Thyroid gland (tissue), 4 donors: Measurements from ENCODE around the gene TENM3. TPM values are rescaled to one million over a fixed set of nuclear protein-coding genes. Genes with fewer than 3 reads are reported as not detected.
"Not testable (repeated sequence)": the region's sequence is repeated elsewhere in the genome, so short reads cannot be mapped to it uniquely, and the experiment has no call there.

Source experiments
- DNase-seq, 2 donors: peaks; one replicate each; pipeline ENCODE4 v3.0.0-alpha.2; 2019
- H3K27ac ChIP-seq, 3 donors: fragments of 200-600 bp; sonication (generic); 1 replicate in 2 of 3; 2 replicates in 1 of 3; pipeline ENCODE4 v1.5.1; 2016 to 2019; ENCODE audit warnings: mild to moderate bottlenecking in 1 of 3, moderate library complexity in 1 of 3
- H3K27me3 ChIP-seq: fragments of 200-600 bp; sonication (generic); one replicate; pipeline ENCODE4 v1.5.1; 2019
- H3K36me3 ChIP-seq, 2 donors: fragments of 200-600 bp; sonication (generic); one replicate each; pipeline ENCODE4 v1.5.1; 2016 to 2019
- H3K4me1 ChIP-seq, 2 donors: fragments of 200-600 bp; sonication (generic); one replicate each; pipeline ENCODE4 v1.5.1; 2017 to 2019
- H3K4me3 ChIP-seq, 3 donors: fragments of 200-600 bp; sonication (generic); replicated peaks in 1 of 3; 1 replicate in 2 of 3; 2 replicates in 1 of 3; pipeline ENCODE4 v1.5.1; 2016; ENCODE audit warnings: mild to moderate bottlenecking in 1 of 3
- H3K9me3 ChIP-seq: fragments of 200-600 bp; sonication (generic); one replicate; pipeline ENCODE4 v1.5.1; 2017
- POLR2A ChIP-seq, 2 donors: fragments of 450-650 bp; IDR thresholded peaks; one replicate each; pipeline ENCODE4 v1.6.1; 2017; ENCODE audit warnings: antibody characterized with exemption in 2 of 2, mild to moderate bottlenecking in 2 of 2, moderate library complexity in 1 of 2
- WGBS, 2 donors: methylation state at CpG; one replicate each; pipeline ENCODE4 v1.1.5; 2017; 5-methylcytosine and 5-hydroxymethylcytosine counted together
- intact Hi-C: fragments of 100-400 bp; cut with DNase I; formaldehyde crosslinking; loops from one replicate; pipeline ENCODE4 v1.15.1; 2023
- total RNA-seq, 4 donors: library from RNA; depleted of rRNA; stranded (reverse); fragments of >200 nt; gene quantifications; one replicate each; pipeline ENCODE4 v1.2.3, GENCODE V29; 2016
- TF ChIP-seq, protein P1 (sequence below), 6 experiments: fragments of 200-600 bp in 3 of 6; fragments of 450-650 bp in 3 of 6; sonication (generic) in 3 of 6; IDR thresholded peaks; one replicate each; pipeline ENCODE4 v1.5.1; 2016 to 2019; ENCODE audit warnings: antibody characterized with exemption in 6 of 6, mild to moderate bottlenecking in 2 of 6, inconsistent platforms in 1 of 6, moderate library complexity in 1 of 6

TENM3 gene
- total RNA-seq, 4 donors from 2014 or later, result 41.8 to 82.2 (median 68.1) TPM

DNA sequence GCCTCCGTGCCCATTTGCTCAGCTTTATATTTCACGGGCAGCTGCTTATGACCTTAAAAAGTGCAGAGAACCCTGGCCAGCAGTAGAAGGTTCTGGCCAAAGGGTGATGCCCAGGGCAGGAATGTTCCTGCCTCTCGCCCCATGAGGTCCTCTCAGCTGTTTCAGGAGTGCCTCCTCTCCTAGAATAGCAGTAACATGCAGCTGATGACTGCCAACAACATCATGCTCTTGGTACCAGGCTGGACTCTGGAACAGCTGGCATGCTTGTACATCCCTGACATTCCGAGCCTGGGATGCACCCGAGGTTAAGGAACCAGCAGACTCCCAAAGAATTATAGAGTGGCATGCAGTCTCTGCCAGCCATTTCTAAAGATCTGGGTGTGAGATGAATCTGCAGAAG, 11.7 kb upstream of the TENM3 start:
- peaks cover 0 to 6% of the 10 kb centered on the region in 2 donors for H3K4me1 ChIP-seq
- no peaks in the 10 kb centered on the region for H3K36me3 ChIP-seq
- no peak overlapping the region for H3K4me3 ChIP-seq
- intact Hi-C loops, result no loop called here
- WGBS, 2 donors, result 58 to 59% methylated on average over 5 of the region's 5 CpGs
- no peaks in the 10 kb centered on the region for H3K27me3 ChIP-seq
- no peaks in the 10 kb centered on the region for H3K9me3 ChIP-seq
- no peak overlapping the region for H3K27ac ChIP-seq
- TF ChIP-seq POLR2A (IDR thresholded peaks at IDR 0.05), result no peak
- TF ChIP-seq, protein P1, sequence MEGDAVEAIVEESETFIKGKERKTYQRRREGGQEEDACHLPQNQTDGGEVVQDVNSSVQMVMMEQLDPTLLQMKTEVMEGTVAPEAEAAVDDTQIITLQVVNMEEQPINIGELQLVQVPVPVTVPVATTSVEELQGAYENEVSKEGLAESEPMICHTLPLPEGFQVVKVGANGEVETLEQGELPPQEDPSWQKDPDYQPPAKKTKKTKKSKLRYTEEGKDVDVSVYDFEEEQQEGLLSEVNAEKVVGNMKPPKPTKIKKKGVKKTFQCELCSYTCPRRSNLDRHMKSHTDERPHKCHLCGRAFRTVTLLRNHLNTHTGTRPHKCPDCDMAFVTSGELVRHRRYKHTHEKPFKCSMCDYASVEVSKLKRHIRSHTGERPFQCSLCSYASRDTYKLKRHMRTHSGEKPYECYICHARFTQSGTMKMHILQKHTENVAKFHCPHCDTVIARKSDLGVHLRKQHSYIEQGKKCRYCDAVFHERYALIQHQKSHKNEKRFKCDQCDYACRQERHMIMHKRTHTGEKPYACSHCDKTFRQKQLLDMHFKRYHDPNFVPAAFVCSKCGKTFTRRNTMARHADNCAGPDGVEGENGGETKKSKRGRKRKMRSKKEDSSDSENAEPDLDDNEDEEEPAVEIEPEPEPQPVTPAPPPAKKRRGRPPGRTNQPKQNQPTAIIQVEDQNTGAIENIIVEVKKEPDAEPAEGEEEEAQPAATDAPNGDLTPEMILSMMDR (IDR thresholded peaks at IDR 0.05), result no peak
- DNase-seq, result no peak

DNA sequence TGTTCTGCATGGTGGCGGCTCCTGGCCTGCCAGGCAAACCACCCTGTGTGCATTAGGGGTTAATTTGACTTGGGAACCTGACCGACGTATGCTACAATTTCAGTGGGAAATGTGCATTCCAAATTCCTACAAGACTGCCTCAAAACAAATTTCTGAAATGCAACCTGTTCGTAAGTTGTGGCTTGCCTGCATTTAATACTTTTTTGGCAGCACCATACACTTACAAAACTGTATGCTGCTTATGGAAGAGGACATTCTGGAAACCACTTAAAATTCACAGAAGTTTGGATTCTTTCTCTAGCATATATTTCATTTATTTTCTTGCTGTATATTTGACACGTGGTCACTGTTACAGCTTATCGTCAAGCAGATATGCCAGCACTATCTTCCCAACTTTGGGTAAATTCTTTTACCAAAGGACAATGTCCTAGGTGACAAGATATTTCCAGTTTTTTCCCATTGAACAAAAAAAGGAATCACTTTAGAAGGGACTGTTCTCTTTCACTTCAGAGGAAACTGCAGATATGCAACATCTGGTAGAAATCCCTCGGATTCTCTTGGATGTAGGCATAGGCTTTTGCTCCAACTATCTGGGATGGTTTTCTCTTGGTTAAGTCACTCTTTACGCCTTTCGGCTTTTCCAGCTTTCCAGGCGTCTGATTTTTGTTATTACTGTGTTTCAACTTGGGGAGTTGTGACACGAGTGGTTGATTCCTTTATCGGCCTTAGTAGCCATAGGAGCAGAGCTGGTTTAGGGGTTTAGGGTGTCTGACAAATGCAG, 9.7 kb upstream of the TENM3 start:
- TF ChIP-seq, protein P1 (IDR thresholded peaks at IDR 0.05), result no peak
- TF ChIP-seq POLR2A (IDR thresholded peaks at IDR 0.05), result no peak
- H3K27me3 ChIP-seq, result no peaks in the 10 kb centered on the region
- peaks cover 0 to 6% of the 10 kb centered on the region in 2 donors for H3K4me1 ChIP-seq
- H3K27ac ChIP-seq, result no peak overlapping the region
- H3K36me3 ChIP-seq, result no peaks in the 10 kb centered on the region
- no peak for DNase-seq
- no peak overlapping the region for H3K4me3 ChIP-seq
- intact Hi-C loops, result no loop called here
- H3K9me3 ChIP-seq, result no peaks in the 10 kb centered on the region
- 71 to 78% methylated on average over 11 to 12 of the region's 12 CpGs for WGBS, 2 donors

DNA sequence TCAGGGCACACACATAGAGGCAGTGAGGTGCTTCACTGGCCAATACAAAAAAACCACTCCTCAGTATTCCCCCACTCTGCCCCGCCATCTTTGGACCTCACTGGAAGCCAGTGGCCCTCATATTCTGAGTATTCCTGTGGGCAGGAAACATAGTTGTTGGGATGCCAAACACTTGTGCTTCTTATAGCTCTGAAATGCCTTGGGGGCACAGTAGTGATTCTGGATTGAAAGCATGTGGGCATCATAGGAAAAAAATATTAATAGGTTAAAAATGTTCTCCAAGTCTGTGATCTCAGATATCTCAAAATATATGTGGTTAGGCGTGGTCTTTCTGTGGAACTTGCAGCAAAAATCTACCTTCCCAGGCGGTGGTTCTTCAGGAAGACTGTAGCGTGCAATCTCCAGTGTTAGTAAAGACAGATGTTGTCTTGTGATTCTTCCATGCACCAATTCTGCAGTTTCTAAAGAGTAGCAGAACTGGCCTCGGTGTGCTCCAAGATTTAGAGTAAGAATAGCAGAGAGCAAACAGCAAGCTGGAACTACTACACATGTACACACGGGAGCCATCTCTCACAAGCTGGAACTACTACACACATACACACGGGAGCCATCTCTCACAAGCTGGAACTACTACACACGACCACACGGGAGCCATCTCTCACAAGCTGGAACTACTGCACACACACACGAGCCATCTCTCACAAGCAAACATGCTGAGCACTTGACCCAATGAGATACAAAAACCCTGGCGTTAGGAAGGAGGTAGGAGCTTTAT, 8.0 kb upstream of the TENM3 start:
- Histone ChIP-seq H3K27ac (no peak overlapping the region), H3K9me3 (no peaks in the 10 kb centered on the region), H3K27me3 (no peaks in the 10 kb centered on the region), H3K4me1 (peaks cover 0 to 6% of the 10 kb centered on the region in 2 donors), H3K36me3 (no peaks in the 10 kb centered on the region), H3K4me3 (no peak overlapping the region)
- no peak for DNase-seq
- TF ChIP-seq, protein P1 (IDR thresholded peaks at IDR 0.05), result no peak
- no peak for TF ChIP-seq POLR2A (IDR thresholded peaks at IDR 0.05)
- WGBS, 2 donors, result 66 to 72% methylated on average over 11 of the region's 11 CpGs
- intact Hi-C loops, result no loop called here

DNA sequence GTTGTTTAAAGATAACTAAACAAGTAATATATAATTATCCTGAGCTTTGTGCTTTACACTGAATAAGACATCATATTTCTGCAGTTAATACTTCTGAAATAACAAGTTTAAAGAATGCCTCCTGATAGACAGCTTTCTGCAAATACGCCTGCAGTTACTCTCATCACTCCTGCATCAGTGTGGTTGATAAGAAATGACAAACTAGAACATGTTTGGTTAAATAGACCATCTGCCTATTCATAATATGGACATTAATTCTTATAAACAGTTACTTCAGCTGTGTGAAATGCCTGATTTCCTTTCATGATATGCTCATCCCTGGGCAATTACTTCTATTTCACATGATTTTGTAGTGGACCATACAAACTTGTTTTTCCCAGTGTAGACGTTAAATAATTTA, 7.0 kb upstream of the TENM3 start:
- Histone ChIP-seq H3K4me1 (peaks cover 0 to 3% of the 10 kb centered on the region in 2 donors), H3K27ac (no peak overlapping the region), H3K36me3 (no peaks in the 10 kb centered on the region), H3K27me3 (no peaks in the 10 kb centered on the region), H3K4me3 (no peak overlapping the region), H3K9me3 (no peaks in the 10 kb centered on the region)
- DNase-seq, result no peak
- 93 to 94% methylated on average over 2 of the region's 2 CpGs for WGBS, 2 donors
- intact Hi-C loops, result no loop called here
- TF ChIP-seq, protein P1 (IDR thresholded peaks at IDR 0.05), result no peak
- TF ChIP-seq POLR2A (IDR thresholded peaks at IDR 0.05), result no peak

DNA sequence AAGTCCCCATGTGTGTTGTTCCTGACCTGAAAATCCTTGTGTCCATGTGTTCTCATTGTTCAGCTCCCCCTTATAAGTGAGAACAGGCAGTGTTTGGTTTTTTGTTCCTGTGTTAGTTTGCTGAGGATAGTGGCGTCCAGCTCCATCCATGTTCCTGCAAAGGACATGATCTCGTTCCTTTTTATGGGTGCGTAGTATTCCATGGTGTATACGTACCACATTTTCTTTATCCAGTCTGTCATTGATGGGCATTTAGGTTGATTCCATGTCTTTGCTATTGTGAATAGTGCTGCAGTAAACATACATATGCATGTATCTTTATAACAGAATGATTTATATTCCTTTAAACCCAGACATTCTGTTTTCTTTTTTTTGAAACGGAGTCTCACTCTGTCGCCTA, 6.2 kb upstream of the TENM3 start:
- H3K36me3 ChIP-seq, H3K4me1 ChIP-seq, H3K9me3 ChIP-seq, DNase-seq, H3K27me3 ChIP-seq, H3K4me3 ChIP-seq, intact Hi-C loops, H3K27ac ChIP-seq: not testable (repeated sequence)
- WGBS, 2 donors, result 93 to 98% methylated on average over 6 of the region's 6 CpGs
